ENCODE measurements around the gene PLEKHA6.
A peak's percentile ranks its signal among the peaks of the same experiment; 100 is the strongest.

The PLEKHA6 gene

GRCh38 chr1:204190212-204191211 is 169.2 kb downstream of the PLEKHA6 start:
- peak; percentile 26 for DNase-seq (ENCODE audit: low read depth)

GRCh38 chr1:204188959-204189639 is 170.6 kb downstream of the PLEKHA6 start:
- DNase-seq (ENCODE audit: low read depth): no peak

- no peak for DNase-seq (ENCODE audit: low read depth)
These were observed 173.1 kb downstream of the PLEKHA6 start for GRCh38 chr1:204186597-204186996.

- no peak for DNase-seq (ENCODE audit: low read depth)
These were observed 178.6 kb downstream of the PLEKHA6 start for GRCh38 chr1:204181116-204181515.

- DNase-seq (ENCODE audit: low read depth): no peak
These were observed 179.6 kb downstream of the PLEKHA6 start for GRCh38 chr1:204180133-204180532.

- no peak for DNase-seq (ENCODE audit: low read depth)
These were observed 181.0 kb downstream of the PLEKHA6 start for GRCh38 chr1:204178487-204179281.

GRCh38 chr1:204177133-204177532 is 182.6 kb downstream of the PLEKHA6 start:
- DNase-seq (ENCODE audit: low read depth): no peak

- no peak for DNase-seq (ENCODE audit: low read depth)
These were observed 183.7 kb downstream of the PLEKHA6 start for GRCh38 chr1:204176049-204176448.

- no peak for DNase-seq (ENCODE audit: low read depth)
These were observed 184.8 kb downstream of the PLEKHA6 start for GRCh38 chr1:204174958-204175357.

GRCh38 chr1:204172404-204173029 is 187.2 kb downstream of the PLEKHA6 start:
- no peak for DNase-seq (ENCODE audit: low read depth)

- peak; percentile 13 for DNase-seq (ENCODE audit: low read depth)
These were observed 188.0 kb downstream of the PLEKHA6 start for GRCh38 chr1:204171751-204172178.

GRCh38 chr1:204170494-204171155 is 189.1 kb downstream of the PLEKHA6 start:
- DNase-seq (ENCODE audit: low read depth): no peak

GRCh38 chr1:204169858-204170257 is 189.9 kb downstream of the PLEKHA6 start:
- DNase-seq (ENCODE audit: low read depth): no peak
